Measurements from ENCODE around the gene AGPAT1. TPM values are rescaled to one million over a fixed set of nuclear protein-coding genes. Genes with fewer than 3 reads are reported as not detected.
"Not testable (repeated sequence)": the region's sequence is repeated elsewhere in the genome, so short reads cannot be mapped to it uniquely, and the experiment has no call there.

AGPAT1 gene
- total and polyA plus RNA-seq, 7 donors = 35.0 to 77.8 (median 47.4) TPM

- Histone ChIP-seq H3K27me3 (ENCODE audit: insufficient read depth in 3 of 3, low read length in 2 of 3) (peaks cover 0 to 43% (median 11%) of the 10 kb centered on the region in 3 donors), H3K27ac (no peak overlapping the region), H3K4me1 (no peaks in the 10 kb centered on the region), H3K36me3 (ENCODE audit: insufficient read depth in 1 of 2, low read depth in 1 of 2) (no peaks in the 10 kb centered on the region), H3K9me3 (no peaks in the 10 kb centered on the region), H3K4me3 (no peak overlapping the region)
- TF ChIP-seq CTCF (IDR thresholded peaks at IDR 0.05) = no peak
- intact Hi-C loops (cut with DNase I) = no loop called here
- no peak for ATAC-seq
- 90 to 100% (median 93%) methylated on average over 1 of the region's 1 CpG for WGBS, 3 donors
- no peak for DNase-seq
Measured at GRCh38 chr6:32146287-32146686, 29.6 kb downstream of the AGPAT1 start.

GRCh38 chr6:32144238-32144637, 31.6 kb downstream of the AGPAT1 start:
- H3K27ac ChIP-seq; H3K36me3 ChIP-seq (ENCODE audit: insufficient read depth in 1 of 2, low read depth in 1 of 2); intact Hi-C loops (cut with DNase I); ATAC-seq; H3K4me3 ChIP-seq; H3K4me1 ChIP-seq; DNase-seq; H3K9me3 ChIP-seq: not testable (repeated sequence)
- WGBS, 3 donors = 75 to 88% (median 82%) methylated on average over 7 of the region's 7 CpGs
- peaks cover 0 to 32% (median 12%) of the 10 kb centered on the region in 3 donors for H3K27me3 ChIP-seq (ENCODE audit: insufficient read depth in 3 of 3, low read length in 2 of 3)

GRCh38 chr6:32140420-32141046, 35.4 kb downstream of the AGPAT1 start:
- H3K36me3 ChIP-seq (ENCODE audit: insufficient read depth in 1 of 2, low read depth in 1 of 2) = no peaks in the 10 kb centered on the region
- DNase-seq (no peak), ATAC-seq (no peak)
- no peak for TF ChIP-seq CTCF (IDR thresholded peaks at IDR 0.05)
- no peaks in the 10 kb centered on the region for H3K9me3 ChIP-seq
- no peak overlapping the region for H3K4me3 ChIP-seq
- H3K4me1 ChIP-seq = no peaks in the 10 kb centered on the region
- intact Hi-C loops (cut with DNase I) = no loop called here
- peaks cover 0 to 5% (median 2%) of the 10 kb centered on the region in 3 donors for H3K27me3 ChIP-seq (ENCODE audit: insufficient read depth in 3 of 3, low read length in 2 of 3)
- 54 to 59% (median 58%) methylated on average over 5 of the region's 5 CpGs for WGBS, 3 donors
- H3K27ac ChIP-seq = no peak overlapping the region

GRCh38 chr6:32139590-32139989, 36.3 kb downstream of the AGPAT1 start:
- H3K4me1 ChIP-seq = no peaks in the 10 kb centered on the region
- no peak for DNase-seq
- H3K27ac ChIP-seq = no peak overlapping the region
- H3K4me3 ChIP-seq = no peak overlapping the region
- ATAC-seq = no peak
- TF ChIP-seq CTCF (IDR thresholded peaks at IDR 0.05) = no peak
- no peaks in the 10 kb centered on the region for H3K9me3 ChIP-seq
- H3K27me3 ChIP-seq (ENCODE audit: insufficient read depth in 3 of 3, low read length in 2 of 3) = peaks cover 0 to 5% (median 2%) of the 10 kb centered on the region in 3 donors
- 48 to 53% (median 50%) methylated on average over 5 of the region's 5 CpGs for WGBS, 3 donors
- H3K36me3 ChIP-seq (ENCODE audit: insufficient read depth in 1 of 2, low read depth in 1 of 2) = no peaks in the 10 kb centered on the region
- intact Hi-C loops (cut with DNase I) = no loop called here

- intact Hi-C loops (cut with DNase I) = no loop called here
- no peak for TF ChIP-seq CTCF (IDR thresholded peaks at IDR 0.05)
- DNase-seq (no peak), ATAC-seq (no peak)
- Histone ChIP-seq H3K36me3 (ENCODE audit: insufficient read depth in 1 of 2, low read depth in 1 of 2) (no peaks in the 10 kb centered on the region), H3K9me3 (no peaks in the 10 kb centered on the region), H3K4me3 (no peak overlapping the region), H3K27me3 (ENCODE audit: insufficient read depth in 3 of 3, low read length in 2 of 3) (peaks cover 0 to 5% (median 2%) of the 10 kb centered on the region in 3 donors), H3K27ac (no peak overlapping the region), H3K4me1 (no peaks in the 10 kb centered on the region)
Measured at GRCh38 chr6:32137454-32137853, 38.4 kb downstream of the AGPAT1 start.
